Neural progenitor cell (in vitro differentiated cells): ENCODE data around the gene USE1. TPM values are rescaled to one million over a fixed set of nuclear protein-coding genes. Genes with fewer than 3 reads are reported as not detected.
A peak's percentile ranks its signal among the peaks of the same experiment; 100 is the strongest.

Experiments used
- DNase-seq: peaks from one replicate; pipeline ENCODE4 v3.0.0-alpha.2; 2016; ENCODE audit warnings: low spot score
- H2AFZ ChIP-seq: fragments of 200-600 bp; sonication (generic); replicated peaks from 2 replicates; pipeline ENCODE4 v1.6.1; 2016; ENCODE audit warnings: antibody characterized with exemption
- H3F3A ChIP-seq: fragments of 200-600 bp; sonication (generic); 2 replicates; pipeline ENCODE4 v1.6.1; 2016; ENCODE audit warnings: antibody characterized with exemption, low read depth
- H3K27ac ChIP-seq: fragments of 200-600 bp; sonication (generic); 2 replicates; pipeline ENCODE4 v1.5.1; 2016; ENCODE audit warnings: mild to moderate bottlenecking
- H3K27me3 ChIP-seq: fragments of 200-600 bp; sonication (generic); 2 replicates; pipeline ENCODE4 v1.6.1; 2016; ENCODE audit warnings: mild to moderate bottlenecking, moderate library complexity
- H3K36me3 ChIP-seq: fragments of 200-600 bp; sonication (generic); 2 replicates; pipeline ENCODE4 v1.5.1; 2016
- H3K4me1 ChIP-seq: fragments of 200-600 bp; sonication (generic); 2 replicates; pipeline ENCODE4 v1.6.1; 2016; ENCODE audit warnings: mixed run types
- H3K4me2 ChIP-seq: fragments of 200-600 bp; sonication (generic); 2 replicates; pipeline ENCODE4 v1.6.1; 2016
- H3K4me3 ChIP-seq: fragments of 200-600 bp; sonication (generic); 2 replicates; pipeline ENCODE4 v1.5.1; 2016
- H3K79me2 ChIP-seq: fragments of 200-600 bp; sonication (generic); 2 replicates; pipeline ENCODE4 v1.6.1; 2016; ENCODE audit warnings: low read depth
- H3K9ac ChIP-seq: fragments of 200-600 bp; sonication (generic); 2 replicates; pipeline ENCODE4 v1.6.1; 2016
- H3K9me3 ChIP-seq: fragments of 200-600 bp; sonication (generic); 2 replicates; pipeline ENCODE4 v1.5.1; 2016; ENCODE audit warnings: low read depth
- H4K20me1 ChIP-seq: fragments of 200-600 bp; sonication (generic); 2 replicates; pipeline ENCODE4 v1.6.1; 2016; ENCODE audit warnings: low read depth
- H3K27ac Mint-ChIP-seq: 3 replicates; pipeline ENCODE4 v1.8.0; 2021; ENCODE audit warnings: mixed read lengths
- H3K27me3 Mint-ChIP-seq: 2 replicates; pipeline ENCODE4 v1.8.0; 2022; ENCODE audit warnings: low read depth, mild to moderate bottlenecking, inconsistent platforms, moderate library complexity, mixed read lengths; ENCODE audit not compliant: insufficient read depth
- H3K36me3 Mint-ChIP-seq: 3 replicates; pipeline ENCODE4 v1.8.0; 2021; ENCODE audit warnings: mixed read lengths
- H3K4me1 Mint-ChIP-seq: 3 replicates; pipeline ENCODE4 v1.8.0; 2021; ENCODE audit warnings: mixed read lengths
- H3K4me3 Mint-ChIP-seq: 3 replicates; pipeline ENCODE4 v1.8.0; 2021; ENCODE audit warnings: mild to moderate bottlenecking, moderate library complexity, mixed read lengths
- H3K9me3 Mint-ChIP-seq: 3 replicates; pipeline ENCODE4 v1.8.0; 2020; ENCODE audit warnings: mixed read lengths
- CTCF ChIP-seq: fragments of 200-600 bp; sonication (generic); IDR thresholded peaks from 2 replicates; pipeline ENCODE4 v1.5.1; 2017; ENCODE audit warnings: antibody characterized with exemption, mild to moderate bottlenecking
- EZH2 ChIP-seq: fragments of 200-600 bp; sonication (generic); IDR thresholded peaks from 2 replicates; pipeline ENCODE4 v1.6.1; 2017; ENCODE audit warnings: antibody characterized with exemption, mild to moderate bottlenecking, moderate library complexity
- EZH2phosphoT487 ChIP-seq: fragments of 200-600 bp; sonication (generic); IDR thresholded peaks from 2 replicates; pipeline ENCODE4 v1.6.1; 2017; ENCODE audit warnings: antibody characterized with exemption
- total RNA-seq: library from RNA; depleted of rRNA; stranded (reverse); fragments of >200 nt; gene quantifications from 2 replicates; pipeline ENCODE4 v1.2.3, GENCODE V29; 2015; ENCODE audit warnings: low replicate concordance

USE1 gene
- total RNA-seq, 1 donor from 2014 or later, result 12.1 TPM

GRCh38 chr19:17214508-17215126 is 540 bp upstream of the USE1 start:
- H3K9ac ChIP-seq, result peak overlapping the region; percentile 40
- H3K27me3 ChIP-seq, result no peaks in the 10 kb centered on the region
- peak overlapping the region; percentile 60 for H3K4me3 ChIP-seq
- H4K20me1 ChIP-seq, result no peaks in the 10 kb centered on the region
- TF ChIP-seq EZH2phosphoT487 (no peak), EZH2 (no peak), CTCF (no peak)
- H3K27me3 Mint-ChIP-seq, result peaks cover 7% of the 10 kb centered on the region
- DNase-seq, result no peak
- H3K9me3 Mint-ChIP-seq, result no peaks in the 10 kb centered on the region
- peaks cover 5% of the 10 kb centered on the region for H3F3A ChIP-seq
- H2AFZ ChIP-seq, result peak overlapping the region; percentile 65
- peak overlapping the region; percentile 93 for H3K4me3 Mint-ChIP-seq
- H3K36me3 Mint-ChIP-seq, result peaks cover 15% of the 10 kb centered on the region
- no peaks in the 10 kb centered on the region for H3K36me3 ChIP-seq
- peak overlapping the region; percentile 86 for H3K4me2 ChIP-seq
- peak overlapping the region; percentile 99 for H3K27ac Mint-ChIP-seq
- H3K27ac ChIP-seq, result peak overlapping the region; percentile 69
- no peaks in the 10 kb centered on the region for H3K79me2 ChIP-seq
- H3K4me1 Mint-ChIP-seq, result peaks cover 10% of the 10 kb centered on the region
- H3K4me1 ChIP-seq, result peaks cover 4% of the 10 kb centered on the region
- H3K9me3 ChIP-seq, result no peaks in the 10 kb centered on the region

- Histone ChIP-seq H3K27me3 (no peaks in the 10 kb centered on the region), H3K4me3 (peak overlapping the region; percentile 60), H3K4me2 (peak overlapping the region; percentile 86), H3F3A (peaks cover 5% of the 10 kb centered on the region), H3K36me3 (no peaks in the 10 kb centered on the region), H3K27ac (no peak overlapping the region), H3K79me2 (no peaks in the 10 kb centered on the region), H2AFZ (no peak overlapping the region), H3K9ac (no peak overlapping the region), H3K4me1 (peaks cover 4% of the 10 kb centered on the region), H3K9me3 (no peaks in the 10 kb centered on the region), H4K20me1 (no peaks in the 10 kb centered on the region)
- no peak for DNase-seq
- H3K27ac Mint-ChIP-seq, result no peak overlapping the region
- H3K9me3 Mint-ChIP-seq, result no peaks in the 10 kb centered on the region
- TF ChIP-seq EZH2phosphoT487 (no peak), EZH2 (no peak), CTCF (no peak)
- H3K4me1 Mint-ChIP-seq, result peaks cover 14% of the 10 kb centered on the region
- H3K36me3 Mint-ChIP-seq, result peaks cover 13% of the 10 kb centered on the region
- peak overlapping the region; percentile 93 for H3K4me3 Mint-ChIP-seq
- peaks cover 7% of the 10 kb centered on the region for H3K27me3 Mint-ChIP-seq
These were observed 1.0 kb downstream of the USE1 start for GRCh38 chr19:17216058-17216670.

GRCh38 chr19:17219286-17219685 is 4.1 kb downstream of the USE1 start:
- Mint-ChIP-seq H3K4me3 (peak overlapping the region; percentile 65), H3K27ac (no peak overlapping the region), H3K36me3 (peaks cover 7% of the 10 kb centered on the region), H3K27me3 (peaks cover 7% of the 10 kb centered on the region), H3K9me3 (no peaks in the 10 kb centered on the region), H3K4me1 (peaks cover 13% of the 10 kb centered on the region)
- Histone ChIP-seq H3K9ac (no peak overlapping the region), H3K4me2 (no peak overlapping the region), H3K27me3 (no peaks in the 10 kb centered on the region), H4K20me1 (no peaks in the 10 kb centered on the region), H3K9me3 (no peaks in the 10 kb centered on the region), H3K27ac (no peak overlapping the region), H3K36me3 (no peaks in the 10 kb centered on the region), H3K79me2 (no peaks in the 10 kb centered on the region), H2AFZ (no peak overlapping the region), H3K4me3 (no peak overlapping the region), H3K4me1 (peaks cover 4% of the 10 kb centered on the region), H3F3A (peaks cover 5% of the 10 kb centered on the region)
- DNase-seq, result no peak
- no peak for TF ChIP-seq EZH2
- no peak for TF ChIP-seq CTCF
- no peak for TF ChIP-seq EZH2phosphoT487
